ENCODE data around the gene PLA2R1.

The PLA2R1 gene

GRCh38 chr2:159922563-159922962 lies 139.9 kb downstream of the PLA2R1 start (continued):
- no peak for TF ChIP-seq ZNF274 (IDR thresholded peaks at IDR 0.05; ENCODE audit: low read length)
- TF ChIP-seq ZNF274 (tag by site-specific recombination; IDR thresholded peaks at IDR 0.05; ENCODE audit: borderline replicate concordance), result no peak
- no peak for TF ChIP-seq OSR2 (tag by site-specific recombination; IDR thresholded peaks at IDR 0.05)
- TF ChIP-seq, protein P1, sequence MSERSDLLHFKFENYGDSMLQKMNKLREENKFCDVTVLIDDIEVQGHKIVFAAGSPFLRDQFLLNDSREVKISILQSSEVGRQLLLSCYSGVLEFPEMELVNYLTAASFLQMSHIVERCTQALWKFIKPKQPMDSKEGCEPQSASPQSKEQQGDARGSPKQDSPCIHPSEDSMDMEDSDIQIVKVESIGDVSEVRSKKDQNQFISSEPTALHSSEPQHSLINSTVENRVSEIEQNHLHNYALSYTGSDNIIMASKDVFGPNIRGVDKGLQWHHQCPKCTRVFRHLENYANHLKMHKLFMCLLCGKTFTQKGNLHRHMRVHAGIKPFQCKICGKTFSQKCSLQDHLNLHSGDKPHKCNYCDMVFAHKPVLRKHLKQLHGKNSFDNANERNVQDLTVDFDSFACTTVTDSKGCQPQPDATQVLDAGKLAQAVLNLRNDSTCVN (tag by site-specific recombination; optimal IDR thresholded peaks at IDR 0.05), result no peak

GRCh38 chr2:159921752-159922404 lies 140.5 kb downstream of the PLA2R1 start:
- ChIA-PET CTCF (interaction anchor here (0.6 to 3.9 kb wide), 10 partner anchors 10 to 685 kb away, joined by 3 to 23 read pairs (median 4); no protein-coding TSS in a partner anchor), POLR2A (no interaction called here)
- Histone ChIP-seq H3K27ac (ENCODE audit: extremely low read depth, low read depth, low read length) (no peak overlapping the region), H3K9me3 (ENCODE audit: control insufficient read depth, insufficient read depth, low read depth, low read length) (no peaks in the 10 kb centered on the region), H3K36me3 (ENCODE audit: control insufficient read depth in 2 of 2, insufficient read depth in 1 of 2, low read length in 2 of 2) (no peaks in the 10 kb centered on the region), H3K4me1 (ENCODE audit: control insufficient read depth, insufficient read depth, low read length) (peaks cover 3% of the 10 kb centered on the region; the same call in 1 of the 2 replicates), H3K4me3 (ENCODE audit: low read depth, low read length) (no peak overlapping the region)
- TF ChIP-seq, protein P2, sequence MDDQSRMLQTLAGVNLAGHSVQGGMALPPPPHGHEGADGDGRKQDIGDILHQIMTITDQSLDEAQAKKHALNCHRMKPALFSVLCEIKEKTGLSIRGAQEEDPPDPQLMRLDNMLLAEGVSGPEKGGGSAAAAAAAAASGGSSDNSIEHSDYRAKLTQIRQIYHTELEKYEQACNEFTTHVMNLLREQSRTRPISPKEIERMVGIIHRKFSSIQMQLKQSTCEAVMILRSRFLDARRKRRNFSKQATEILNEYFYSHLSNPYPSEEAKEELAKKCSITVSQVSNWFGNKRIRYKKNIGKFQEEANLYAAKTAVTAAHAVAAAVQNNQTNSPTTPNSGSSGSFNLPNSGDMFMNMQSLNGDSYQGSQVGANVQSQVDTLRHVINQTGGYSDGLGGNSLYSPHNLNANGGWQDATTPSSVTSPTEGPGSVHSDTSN (CRISPR knock-in tag; IDR thresholded peaks at IDR 0.05), result 0 out of 2 replicates have a peak, but pooled peaks have one; percentile 32
- TF ChIP-seq ZNF394 (tag by site-specific recombination; IDR thresholded peaks at IDR 0.05; ENCODE audit: borderline replicate concordance) (no peak), ZXDB (tag by site-specific recombination; IDR thresholded peaks at IDR 0.05) (no peak), ZNF280D (tag by site-specific recombination; IDR thresholded peaks at IDR 0.05) (no peak), ZNF302 (tag by site-specific recombination; IDR thresholded peaks at IDR 0.05; ENCODE audit: low read depth) (no peak), ZNF335 (tag by site-specific recombination; conservative IDR thresholded peaks at IDR 0.05) (peak; percentile 14; the same call in 1 of the 2 replicates), CTCF (tag by site-specific recombination; IDR thresholded peaks at IDR 0.05) (peak; percentile 89), ZNF629 (tag by site-specific recombination; IDR thresholded peaks at IDR 0.05) (no peak), ZNF138 (tag by site-specific recombination; IDR thresholded peaks at IDR 0.05; ENCODE audit: borderline replicate concordance) (no peak), ZNF2 (tag by site-specific recombination; IDR thresholded peaks at IDR 0.05) (0 out of 2 replicates have a peak, but pooled peaks have one; percentile 36), ZNF654 (tag by site-specific recombination; IDR thresholded peaks at IDR 0.05; ENCODE audit: low read depth) (peak; percentile 20; the same call in 1 of the 2 replicates), ZFP3 (tag by site-specific recombination; IDR thresholded peaks at IDR 0.05; ENCODE audit: low read depth) (no peak), ZIC2 (tag by site-specific recombination; IDR thresholded peaks at IDR 0.05) (0 out of 2 replicates have a peak, but pooled peaks have one; percentile 8), ZNF664 (tag by site-specific recombination; IDR thresholded peaks at IDR 0.05) (no peak), ZSCAN23 (tag by site-specific recombination; IDR thresholded peaks at IDR 0.05) (no peak), ZBTB17 (tag by site-specific recombination; IDR thresholded peaks at IDR 0.05) (peak; percentile 56), HOXA7 (CRISPR knock-in tag; IDR thresholded peaks at IDR 0.05; ENCODE audit: borderline replicate concordance) (no peak), KLF16 (tag by site-specific recombination; IDR thresholded peaks at IDR 0.05) (no peak), SCRT2 (tag by site-specific recombination; IDR thresholded peaks at IDR 0.05) (no peak)
- TF ChIP-seq, protein P3, sequence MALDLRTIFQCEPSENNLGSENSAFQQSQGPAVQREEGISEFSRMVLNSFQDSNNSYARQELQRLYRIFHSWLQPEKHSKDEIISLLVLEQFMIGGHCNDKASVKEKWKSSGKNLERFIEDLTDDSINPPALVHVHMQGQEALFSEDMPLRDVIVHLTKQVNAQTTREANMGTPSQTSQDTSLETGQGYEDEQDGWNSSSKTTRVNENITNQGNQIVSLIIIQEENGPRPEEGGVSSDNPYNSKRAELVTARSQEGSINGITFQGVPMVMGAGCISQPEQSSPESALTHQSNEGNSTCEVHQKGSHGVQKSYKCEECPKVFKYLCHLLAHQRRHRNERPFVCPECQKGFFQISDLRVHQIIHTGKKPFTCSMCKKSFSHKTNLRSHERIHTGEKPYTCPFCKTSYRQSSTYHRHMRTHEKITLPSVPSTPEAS (tag by site-specific recombination; IDR thresholded peaks at IDR 0.05), result no peak
- TF ChIP-seq, protein P4, sequence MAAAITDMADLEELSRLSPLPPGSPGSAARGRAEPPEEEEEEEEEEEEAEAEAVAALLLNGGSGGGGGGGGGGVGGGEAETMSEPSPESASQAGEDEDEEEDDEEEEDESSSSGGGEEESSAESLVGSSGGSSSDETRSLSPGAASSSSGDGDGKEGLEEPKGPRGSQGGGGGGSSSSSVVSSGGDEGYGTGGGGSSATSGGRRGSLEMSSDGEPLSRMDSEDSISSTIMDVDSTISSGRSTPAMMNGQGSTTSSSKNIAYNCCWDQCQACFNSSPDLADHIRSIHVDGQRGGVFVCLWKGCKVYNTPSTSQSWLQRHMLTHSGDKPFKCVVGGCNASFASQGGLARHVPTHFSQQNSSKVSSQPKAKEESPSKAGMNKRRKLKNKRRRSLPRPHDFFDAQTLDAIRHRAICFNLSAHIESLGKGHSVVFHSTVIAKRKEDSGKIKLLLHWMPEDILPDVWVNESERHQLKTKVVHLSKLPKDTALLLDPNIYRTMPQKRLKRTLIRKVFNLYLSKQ (tag by site-specific recombination; IDR thresholded peaks at IDR 0.05; ENCODE audit: borderline replicate concordance), result no peak
- TF ChIP-seq, protein P5, sequence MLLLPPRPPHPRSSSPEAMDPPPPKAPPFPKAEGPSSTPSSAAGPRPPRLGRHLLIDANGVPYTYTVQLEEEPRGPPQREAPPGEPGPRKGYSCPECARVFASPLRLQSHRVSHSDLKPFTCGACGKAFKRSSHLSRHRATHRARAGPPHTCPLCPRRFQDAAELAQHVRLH (tag by site-specific recombination; IDR thresholded peaks at IDR 0.05), result no peak
